ENCODE measurements around the gene CADPS2.

Gene CADPS2

GRCh38 chr7:122886357-122887081, at the start of gene CADPS2:
TSS of gene CADPS2 (minus strand) at chr7:122886460. CDS start at chr7:122886337, 123 bp downstream.
- no peak for DNase-seq (ENCODE audit: low spot score)

- no peak for DNase-seq (ENCODE audit: low spot score)
Observed at GRCh38 chr7:122935620-122936019, 49.4 kb upstream of the CADPS2 start.

- no peak for DNase-seq (ENCODE audit: low spot score)
Observed at GRCh38 chr7:122919643-122920181, 33.5 kb upstream of the CADPS2 start.

GRCh38 chr7:122914812-122915211, 28.6 kb upstream of the CADPS2 start:
- no peak for DNase-seq (ENCODE audit: low spot score)

GRCh38 chr7:122913608-122914007, 27.3 kb upstream of the CADPS2 start:
- DNase-seq (ENCODE audit: low spot score) = no peak

- DNase-seq (ENCODE audit: low spot score) = peak; percentile 54
Observed at GRCh38 chr7:122902751-122903495, 16.7 kb upstream of the CADPS2 start.

GRCh38 chr7:122901250-122901649, 15.0 kb upstream of the CADPS2 start:
- no peak for DNase-seq (ENCODE audit: low spot score)

GRCh38 chr7:122896509-122896908, 10.2 kb upstream of the CADPS2 start:
- DNase-seq (ENCODE audit: low spot score) = no peak

GRCh38 chr7:122893486-122893885, 7.2 kb upstream of the CADPS2 start:
- DNase-seq (ENCODE audit: low spot score) = no peak

- DNase-seq (ENCODE audit: low spot score) = no peak
Observed at GRCh38 chr7:122889116-122889515, 2.9 kb upstream of the CADPS2 start.

- no peak for DNase-seq (ENCODE audit: low spot score)
Observed at GRCh38 chr7:122887848-122888247, 1.6 kb upstream of the CADPS2 start.

GRCh38 chr7:122887198-122887597, 938 bp upstream of the CADPS2 start:
- DNase-seq (ENCODE audit: low spot score) = no peak

GRCh38 chr7:122885583-122886356, 490 bp downstream of the CADPS2 start:
- DNase-seq (ENCODE audit: low spot score) = no peak

- DNase-seq (ENCODE audit: low spot score) = no peak
Observed at GRCh38 chr7:122884186-122884585, 2.1 kb downstream of the CADPS2 start.

- no peak for DNase-seq (ENCODE audit: low spot score)
Observed at GRCh38 chr7:122883049-122883680, 3.1 kb downstream of the CADPS2 start.

GRCh38 chr7:122881324-122881723, 4.9 kb downstream of the CADPS2 start:
- DNase-seq (ENCODE audit: low spot score) = no peak

- no peak for DNase-seq (ENCODE audit: low spot score)
Observed at GRCh38 chr7:122869260-122869659, 17.0 kb downstream of the CADPS2 start.

- no peak for DNase-seq (ENCODE audit: low spot score)
Observed at GRCh38 chr7:122867471-122867980, 18.7 kb downstream of the CADPS2 start.

GRCh38 chr7:122864838-122865237, 21.4 kb downstream of the CADPS2 start:
- no peak for DNase-seq (ENCODE audit: low spot score)

GRCh38 chr7:122864016-122864415, 22.2 kb downstream of the CADPS2 start:
- DNase-seq (ENCODE audit: low spot score) = no peak

GRCh38 chr7:122858320-122858719, 27.9 kb downstream of the CADPS2 start:
- no peak for DNase-seq (ENCODE audit: low spot score)

- no peak for DNase-seq (ENCODE audit: low spot score)
Observed at GRCh38 chr7:122850528-122850927, 35.7 kb downstream of the CADPS2 start.
